GM12878 (cell line): ENCODE data around the gene ANTXR1.

Experiments used
- CTCF ChIP-seq, 3 experiments: IDR thresholded peaks in 2 of 3; conservative IDR thresholded peaks in 1 of 3; 2 replicates each; pipeline ENCODE4 v1.5.1; 2011; ENCODE audit warnings: low read depth in 3 of 3, low read length in 3 of 3, mild to moderate bottlenecking in 3 of 3, control low read depth in 2 of 3, moderate library complexity in 2 of 3, inconsistent platforms in 1 of 3, mixed read lengths in 1 of 3; ENCODE audit not compliant: control insufficient read depth in 2 of 3, insufficient read depth in 1 of 3; ENCODE audit errors: extremely low read depth in 1 of 3
- EZH2 ChIP-seq: IDR thresholded peaks from 2 replicates; pipeline ENCODE4 v1.6.1; 2012; ENCODE audit warnings: low read depth, mild to moderate bottlenecking, control low read depth, inconsistent platforms, low read length, borderline replicate concordance; ENCODE audit not compliant: control insufficient read depth
- MAX ChIP-seq: IDR thresholded peaks from 2 replicates; pipeline ENCODE4 v1.6.1; 2012; ENCODE audit warnings: low read depth, low read length, improper control_type of control experiment
- NRF1 ChIP-seq: conservative IDR thresholded peaks from 2 replicates; pipeline ENCODE4 v1.6.1; 2011; ENCODE audit warnings: mild to moderate bottlenecking, low read depth, low read length, improper control_type of control experiment
- ZBTB40 ChIP-seq: fragments of 450-650 bp; IDR thresholded peaks from 2 replicates; pipeline ENCODE4 v1.6.1; 2016; ENCODE audit warnings: mild to moderate bottlenecking, moderate library complexity, borderline replicate concordance

GRCh38 chr2:69122271-69122670 lies 109.3 kb downstream of the ANTXR1 start:
- TF ChIP-seq MAX = no peak
- TF ChIP-seq ZBTB40 = no peak
- no peak for TF ChIP-seq CTCF (IDR thresholded peaks at IDR 0.05 in 2 of 3, conservative IDR thresholded peaks at IDR 0.05 in 1 of 3; ENCODE audit: control insufficient read depth in 2 of 3, extremely low read depth in 1 of 3, insufficient read depth in 1 of 3, low read depth in 3 of 3, low read length in 3 of 3)
- TF ChIP-seq EZH2 = no peak
- no peak for TF ChIP-seq NRF1
